ENCODE results near the gene GMCL1. TPM values are rescaled to one million over a fixed set of nuclear protein-coding genes. Genes with fewer than 3 reads are reported as not detected.

Gene GMCL1
- total and polyA plus RNA-seq, 2 of the 13 experiments (the other 11 are each of a cell fraction or from before 2014, with no cell fraction given): 18.7 to 24.0 TPM

GRCh38 chr2:69781321-69782248, 47.9 kb upstream of the GMCL1 start (continued):
- TF ChIP-seq ATF2 (CRISPR knock-in tag; IDR thresholded peaks at IDR 0.05) (peak; percentile 94), TBX2 (CRISPR knock-in tag; IDR thresholded peaks at IDR 0.05; ENCODE audit: borderline replicate concordance) (peak; percentile 100), XRCC5 (optimal IDR thresholded peaks at IDR 0.05; ENCODE audit: low read length) (no peak), ZFY (CRISPR knock-in tag; IDR thresholded peaks at IDR 0.05) (no peak), ZNF562 (CRISPR knock-in tag; IDR thresholded peaks at IDR 0.05; ENCODE audit: borderline replicate concordance) (no peak), GPBP1L1 (CRISPR knock-in tag; IDR thresholded peaks at IDR 0.05) (no peak), HBP1 (CRISPR knock-in tag; IDR thresholded peaks at IDR 0.05; ENCODE audit: low read depth) (0 out of 2 replicates have a peak, but pooled peaks have one; percentile 47), TCF7 (IDR thresholded peaks at IDR 0.05; ENCODE audit: low read depth) (peak; percentile 97), ZNF572 (CRISPR knock-in tag; IDR thresholded peaks at IDR 0.05) (no peak), NR2F2 (IDR thresholded peaks at IDR 0.05; ENCODE audit: borderline replicate concordance, low read depth) (peak; percentile 97), ZNF580 (CRISPR knock-in tag; IDR thresholded peaks at IDR 0.05; ENCODE audit: borderline replicate concordance, low read depth) (peak; percentile 95; the same call in 1 of the 2 replicates), ZBTB49 (CRISPR knock-in tag; IDR thresholded peaks at IDR 0.05; ENCODE audit: borderline replicate concordance) (peak; percentile 44; the same call in 1 of the 2 replicates), NR1H2 (CRISPR knock-in tag; IDR thresholded peaks at IDR 0.05; ENCODE audit: borderline replicate concordance, low read depth) (peak; percentile 42; the same call in 1 of the 2 replicates), CEBPG (CRISPR knock-in tag; IDR thresholded peaks at IDR 0.05) (peak; percentile 98), TEAD3 (CRISPR knock-in tag; optimal IDR thresholded peaks at IDR 0.05; ENCODE audit: borderline replicate concordance) (peak; percentile 98), ZNF264 (CRISPR knock-in tag; IDR thresholded peaks at IDR 0.05) (peak; percentile 90), ZNF280B (CRISPR knock-in tag; IDR thresholded peaks at IDR 0.05; ENCODE audit: borderline replicate concordance) (no peak), CREM (IDR thresholded peaks at IDR 0.05) (peak; percentile 95), CREM (CRISPR knock-in tag; IDR thresholded peaks at IDR 0.05) (no peak), TFAP4 (IDR thresholded peaks at IDR 0.05; ENCODE audit: borderline replicate concordance, low read depth) (peak; percentile 93)
